ENCODE data around the gene ADAMTS8. TPM values are rescaled to one million over a fixed set of nuclear protein-coding genes. Genes with fewer than 3 reads are reported as not detected.

ADAMTS8 gene
- total and polyA plus RNA-seq, 9 of the 15 experiments (the other 6 are each of a cell fraction or from before 2014, with no cell fraction given) = not detected

- H2AFZ ChIP-seq (ENCODE audit: low read depth, low read length) = no peak overlapping the region
- H3K27me3 ChIP-seq (ENCODE audit: control insufficient read depth in 2 of 2, insufficient read depth in 2 of 2, low read length in 2 of 2) = peaks cover 43 to 73% of the 10 kb centered on the region in 2 experiments
- H3K79me2 ChIP-seq (ENCODE audit: control insufficient read depth, insufficient read depth, low read length) = no peaks in the 10 kb centered on the region
- POLR2A ChIA-PET = interaction anchor here (0.6 kb wide), 1 partner anchor 31 kb away, joined by 3 read pairs; no protein-coding TSS in a partner anchor
- FAIRE-seq (no peak), DNase-seq (ENCODE audit: extremely low read depth in 1 of 4, low spot score in 3 of 4) (no peak), ATAC-seq (no peak)
- H3K9me1 ChIP-seq (ENCODE audit: control insufficient read depth, insufficient read depth, low read length) = no peaks in the 10 kb centered on the region
- in situ Hi-C loops (cut with MboI) (loop anchor here (10.0 kb wide), 1 partner anchor 212 kb away; no protein-coding TSS in a partner anchor), intact Hi-C loops (cut with micrococcal nuclease) (no loop called here)
- H3K4me2 ChIP-seq (ENCODE audit: insufficient read depth, low read length) = no peak overlapping the region
- TF ChIP-seq FOS (IDR thresholded peaks at IDR 0.05; ENCODE audit: extremely low read depth, insufficient read length) (no peak), JUN (IDR thresholded peaks at IDR 0.05; ENCODE audit: borderline replicate concordance, low read depth, low read length) (no peak), JUN (CRISPR knock-in tag; IDR thresholded peaks at IDR 0.05; ENCODE audit: borderline replicate concordance) (no peak), ZKSCAN8 (CRISPR knock-in tag; IDR thresholded peaks at IDR 0.05) (no peak), ZNF780A (CRISPR knock-in tag; IDR thresholded peaks at IDR 0.05) (no peak), MAFF (IDR thresholded peaks at IDR 0.05; ENCODE audit: low read length) (no peak)
- CTCF ChIA-PET (ENCODE audit: low intra/inter-chr PET ratio) = no interaction called here
- H3K27ac ChIP-seq (ENCODE audit: extremely low read depth, low read depth, low read length) = no peak overlapping the region
- no peak overlapping the region for H3K9ac ChIP-seq (ENCODE audit: insufficient read depth in 1 of 2, low read depth in 2 of 2, low read length in 2 of 2)
- no TSS peak for BruUV-seq (replicated peaks)
- no peaks in the 10 kb centered on the region for H3K9me3 ChIP-seq (replicated peaks; ENCODE audit: control insufficient read depth, insufficient read depth, low read depth, low read length)
- WGBS (ENCODE audit: insufficient coverage, low coverage, missing lambda C conversion rate) = 1% methylated on average over 18 of the region's 18 CpGs
- H4K20me1 ChIP-seq (replicated peaks; ENCODE audit: control insufficient read depth, insufficient read depth, low read length) = peaks cover 19% of the 10 kb centered on the region; the same call in 1 of the 2 replicates
- no peaks in the 10 kb centered on the region for H3K36me3 ChIP-seq (ENCODE audit: control insufficient read depth, insufficient read depth, low read length)
- no peak overlapping the region for H3K4me3 ChIP-seq
- H3K4me1 ChIP-seq (replicated peaks in 1 of 2; ENCODE audit: control insufficient read depth in 2 of 2, insufficient read depth in 2 of 2, low read length in 2 of 2) = peaks cover 0 to 8% of the 10 kb centered on the region in 2 experiments; a peak in 2 of 5 replicates
Observed at GRCh38 chr11:130426837-130427341, 1.5 kb downstream of the ADAMTS8 start.
